Measurements from ENCODE around the gene DDX24.

The DDX24 gene

DNA sequence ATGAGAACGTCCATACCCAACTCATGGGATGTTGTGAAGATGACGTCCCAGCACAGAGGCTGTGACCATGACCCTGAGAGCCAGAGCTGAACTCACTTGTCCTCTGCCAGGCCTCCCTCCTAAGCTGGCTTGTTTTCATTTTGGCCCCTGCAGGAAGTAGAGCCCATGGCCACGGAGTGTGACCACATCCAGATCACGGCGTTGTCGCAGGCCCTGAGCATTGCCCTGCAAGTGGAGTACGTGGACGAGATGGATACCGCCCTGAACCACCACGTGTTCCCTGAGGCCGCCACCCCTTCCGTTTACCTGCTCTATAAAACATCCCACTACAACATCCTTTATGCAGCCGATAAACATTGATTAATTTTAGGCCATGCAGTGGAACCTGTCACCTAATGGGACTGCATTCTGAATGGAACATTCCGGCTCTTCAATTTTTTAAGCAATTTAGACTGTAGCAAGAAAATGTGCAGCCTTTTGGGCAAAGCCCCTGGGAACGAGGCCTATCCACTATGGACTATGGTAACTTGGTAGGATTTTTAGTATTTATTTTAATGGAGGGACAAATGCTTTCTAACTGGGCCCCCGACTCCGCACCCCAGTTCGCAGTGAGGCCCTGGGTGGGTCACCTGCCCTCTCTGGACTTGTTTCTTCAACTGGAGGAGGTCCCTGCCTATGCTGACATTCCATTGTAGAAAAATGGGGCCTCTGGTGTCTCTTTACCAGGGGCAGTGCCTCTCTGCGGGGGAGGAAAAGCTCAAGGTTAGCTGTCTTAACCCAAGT is 35.2 kb downstream of the DDX24 start:
- no peak for DNase-seq

DNA sequence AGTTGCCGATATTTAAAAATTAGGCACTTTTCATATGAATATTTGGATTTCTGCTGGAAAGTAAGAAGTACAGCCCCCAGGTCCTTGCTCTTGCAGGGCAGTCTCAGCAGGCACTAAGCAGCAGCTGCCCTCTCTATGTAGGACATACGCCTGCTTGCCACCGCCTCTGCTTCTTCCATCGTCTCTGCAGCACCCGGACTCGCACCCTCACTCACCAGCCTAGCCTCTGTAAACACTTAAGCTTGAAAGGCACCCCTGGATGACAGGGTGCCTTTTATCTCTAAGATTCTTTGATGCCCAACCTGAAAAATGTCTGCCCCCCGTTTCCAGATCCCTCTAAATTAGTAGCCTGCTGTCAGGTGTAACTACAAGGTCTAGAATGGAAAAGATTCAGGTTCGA is 35.9 kb downstream of the DDX24 start:
- no peak for DNase-seq

DNA sequence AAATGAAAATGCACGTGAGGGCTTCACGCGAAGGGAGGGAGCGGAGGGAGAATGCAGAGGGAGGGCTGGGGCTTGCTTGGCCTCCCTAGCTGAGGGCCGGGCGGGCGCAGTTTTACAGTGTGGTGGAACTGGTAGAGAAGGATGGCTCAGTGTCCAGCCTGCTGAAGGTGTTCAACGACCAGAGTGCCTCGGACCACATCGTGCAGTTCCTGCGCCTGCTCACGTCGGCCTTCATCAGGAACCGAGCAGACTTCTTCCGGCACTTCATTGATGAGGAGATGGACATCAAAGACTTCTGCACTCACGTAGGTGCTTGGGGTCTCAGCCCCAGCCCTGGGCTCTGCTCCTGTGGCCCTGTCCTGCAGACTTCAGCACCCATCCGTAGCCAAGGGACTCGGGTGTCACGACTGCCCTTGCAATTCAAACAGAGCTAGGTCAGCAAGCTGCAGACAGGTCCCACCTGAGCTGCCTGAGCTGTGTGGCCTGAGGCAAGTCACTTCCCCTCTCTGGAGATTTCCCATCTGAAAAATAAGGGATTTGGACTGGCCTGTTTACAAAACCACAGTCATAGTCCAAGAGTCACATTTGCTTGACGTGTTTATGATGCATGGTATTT is 36.4 kb downstream of the DDX24 start:
- no peak for DNase-seq

DNA sequence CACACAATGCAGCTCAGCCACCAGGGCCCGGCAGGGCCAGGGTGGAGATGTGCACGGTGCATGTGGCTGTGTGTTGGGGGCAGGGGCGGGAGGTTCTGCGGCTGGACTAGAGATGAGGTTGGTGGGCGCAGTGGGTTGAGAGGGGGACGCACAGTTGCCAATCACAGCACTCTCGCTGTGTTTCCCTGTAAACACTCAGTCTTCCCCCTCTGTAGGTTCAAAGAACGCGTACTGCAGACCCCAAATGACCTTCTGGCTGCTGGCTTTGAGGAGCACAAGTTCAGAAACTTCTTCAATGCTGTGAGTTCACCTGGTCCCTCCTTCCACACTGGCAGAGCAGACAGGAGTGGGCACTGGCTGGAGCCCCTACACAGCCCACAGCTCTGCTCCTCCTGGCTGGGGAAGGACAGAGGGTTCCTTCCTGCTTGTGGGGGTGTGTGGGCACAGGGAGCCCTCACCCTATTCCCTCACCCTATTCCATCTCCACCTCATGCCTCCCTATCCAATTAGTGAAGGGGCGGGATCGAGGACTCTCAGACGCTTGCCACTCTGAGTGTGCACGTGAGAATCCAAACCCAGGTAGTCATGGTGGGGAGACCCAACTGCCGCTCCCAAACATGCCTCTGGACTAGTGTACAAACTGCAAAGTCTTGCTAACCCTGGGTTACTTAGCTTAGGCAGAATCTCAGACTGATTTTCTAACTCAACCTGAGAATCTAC is 37.1 kb downstream of the DDX24 start:
- DNase-seq: no peak

DNA sequence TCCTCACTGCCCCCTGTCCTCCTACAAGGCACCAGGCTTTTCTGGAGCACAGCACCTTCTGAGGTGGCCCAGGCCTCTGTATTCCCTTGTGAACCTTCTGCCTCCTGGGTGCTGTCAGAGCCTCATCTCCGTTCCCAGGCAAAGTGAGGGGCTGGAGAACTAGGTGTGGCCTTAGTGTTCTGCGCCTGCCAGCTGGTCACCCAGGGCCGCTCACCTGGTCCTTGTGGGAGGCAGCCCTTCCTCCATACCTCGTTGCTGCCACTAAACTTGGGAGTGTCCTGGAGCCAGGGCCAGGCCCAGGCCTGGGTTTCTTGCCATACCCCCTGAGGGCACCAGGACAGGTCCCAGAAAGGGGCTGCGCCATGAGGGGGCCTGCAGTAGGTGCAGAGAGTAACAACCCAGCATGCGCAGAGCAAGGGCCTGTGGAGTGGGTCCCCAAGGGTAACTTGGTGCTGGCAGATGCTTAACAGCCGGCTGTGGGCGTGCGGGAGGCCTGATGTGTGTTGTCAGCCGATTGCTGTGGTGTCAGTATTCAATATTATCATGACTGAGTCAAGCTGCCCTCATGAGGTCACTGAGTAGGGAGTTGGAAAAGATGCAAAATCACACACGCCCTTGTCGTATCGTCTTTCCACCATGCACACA is 37.8 kb downstream of the DDX24 start:
- no peak for DNase-seq

DNA sequence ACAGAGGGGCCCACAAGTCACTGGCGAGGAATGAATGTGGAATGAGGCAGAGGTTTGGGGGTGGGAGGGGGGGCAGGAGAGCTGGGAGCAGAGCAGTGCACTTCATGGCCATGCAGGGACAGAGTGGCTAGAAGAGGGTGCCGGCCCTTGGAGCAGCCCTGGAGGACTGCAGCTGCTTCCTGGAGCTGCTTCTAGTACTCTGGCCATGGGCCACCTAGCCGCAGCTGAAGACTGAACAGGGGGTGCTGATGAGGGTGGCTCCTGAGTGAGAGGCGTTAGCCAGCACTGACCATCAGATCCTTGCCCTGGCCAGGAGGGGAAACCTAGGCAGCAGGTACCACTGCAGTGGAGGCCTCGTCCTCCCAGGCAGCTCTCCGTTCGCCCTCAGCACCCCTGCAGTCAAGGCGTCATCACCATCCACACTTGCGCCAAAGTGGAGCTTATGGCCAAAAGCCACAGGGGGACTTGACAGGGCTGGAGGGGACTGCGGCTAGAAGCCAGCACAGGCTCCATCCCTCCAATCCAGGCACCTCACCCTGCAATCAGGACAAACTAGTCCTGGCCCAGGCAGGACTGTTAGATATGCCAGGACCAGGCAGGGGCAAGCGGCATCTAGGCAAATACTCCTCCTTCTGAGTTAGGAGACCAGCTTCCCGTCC is 38.4 kb downstream of the DDX24 start:
- DNase-seq: no peak

DNA sequence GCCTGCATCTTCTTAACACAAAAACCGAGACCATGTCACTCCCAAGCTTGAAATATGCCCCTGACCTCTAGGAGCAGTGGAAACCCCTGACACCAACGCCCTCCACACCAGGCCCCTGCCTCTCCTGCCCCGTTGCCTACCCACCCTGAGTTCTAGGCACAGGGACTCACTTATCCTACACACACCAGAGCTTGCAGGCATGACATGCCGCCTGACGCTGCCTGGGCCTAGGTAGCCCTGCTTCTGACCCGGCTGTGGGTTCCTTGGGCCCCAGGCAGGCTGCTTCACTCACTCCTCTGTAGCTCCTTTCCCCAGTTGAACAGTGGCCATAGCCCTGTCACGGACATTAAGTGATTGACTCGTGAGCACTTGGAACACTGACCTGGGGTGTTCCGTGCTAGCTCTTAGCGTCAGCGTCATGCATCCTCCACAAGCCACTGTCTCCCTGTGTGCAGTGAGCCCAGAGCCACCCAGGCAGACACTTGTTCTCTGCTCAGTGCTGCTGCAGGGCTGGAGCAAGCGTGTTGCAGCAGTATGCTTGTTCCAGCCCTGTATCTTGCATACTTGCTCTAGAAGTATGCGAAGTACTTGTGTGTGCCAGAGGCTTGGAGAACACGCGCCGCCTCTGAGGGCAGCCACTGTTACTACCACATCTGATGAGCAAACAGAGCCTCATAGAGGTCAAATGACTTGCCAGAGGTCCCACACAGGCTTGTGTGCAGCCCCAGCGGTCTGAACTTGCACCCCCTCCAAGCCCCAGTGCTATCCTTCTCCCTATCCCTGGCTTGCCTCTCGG is 39.3 kb downstream of the DDX24 start:
- DNase-seq: no peak

DNA sequence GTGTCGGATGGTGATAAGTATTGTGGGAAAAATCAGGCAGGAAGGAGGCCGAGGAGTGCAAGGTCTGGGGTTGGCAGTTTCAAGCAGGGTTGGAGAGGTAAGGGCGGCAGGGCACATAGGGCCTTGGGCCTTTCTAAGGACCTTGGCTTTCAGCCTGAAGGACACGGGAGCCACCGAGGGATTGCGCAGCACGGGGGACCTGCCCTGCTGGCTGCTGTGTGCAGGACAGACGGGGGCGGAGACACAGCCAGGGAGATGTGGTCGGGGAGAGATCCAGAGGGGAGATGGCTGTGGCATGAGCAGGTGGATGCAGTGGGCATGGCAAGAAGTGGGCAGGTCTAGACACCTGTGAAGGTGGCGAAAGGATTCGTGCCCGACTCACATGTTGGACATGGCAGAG is 40.2 kb downstream of the DDX24 start:
- no peak for DNase-seq

DNA sequence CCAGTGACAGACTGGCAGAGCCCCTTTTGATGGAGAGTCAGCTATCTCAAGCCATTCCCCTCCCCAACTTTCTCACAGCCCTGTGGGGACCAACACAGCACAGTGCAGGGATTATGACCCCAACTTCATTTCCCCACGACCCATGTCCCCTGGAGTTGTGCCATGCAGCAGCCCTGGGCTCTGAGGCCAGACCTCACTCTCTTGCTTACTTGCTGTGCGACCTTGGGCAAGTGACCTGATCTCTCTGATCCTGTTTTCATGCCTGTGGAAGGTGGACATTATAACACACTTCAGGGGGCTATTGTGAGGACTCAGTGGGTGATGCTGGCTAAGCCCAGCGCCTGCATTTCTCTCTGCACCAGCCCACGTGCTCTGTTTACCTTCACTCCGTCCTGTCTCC is 40.8 kb downstream of the DDX24 start:
- no peak for DNase-seq

DNA sequence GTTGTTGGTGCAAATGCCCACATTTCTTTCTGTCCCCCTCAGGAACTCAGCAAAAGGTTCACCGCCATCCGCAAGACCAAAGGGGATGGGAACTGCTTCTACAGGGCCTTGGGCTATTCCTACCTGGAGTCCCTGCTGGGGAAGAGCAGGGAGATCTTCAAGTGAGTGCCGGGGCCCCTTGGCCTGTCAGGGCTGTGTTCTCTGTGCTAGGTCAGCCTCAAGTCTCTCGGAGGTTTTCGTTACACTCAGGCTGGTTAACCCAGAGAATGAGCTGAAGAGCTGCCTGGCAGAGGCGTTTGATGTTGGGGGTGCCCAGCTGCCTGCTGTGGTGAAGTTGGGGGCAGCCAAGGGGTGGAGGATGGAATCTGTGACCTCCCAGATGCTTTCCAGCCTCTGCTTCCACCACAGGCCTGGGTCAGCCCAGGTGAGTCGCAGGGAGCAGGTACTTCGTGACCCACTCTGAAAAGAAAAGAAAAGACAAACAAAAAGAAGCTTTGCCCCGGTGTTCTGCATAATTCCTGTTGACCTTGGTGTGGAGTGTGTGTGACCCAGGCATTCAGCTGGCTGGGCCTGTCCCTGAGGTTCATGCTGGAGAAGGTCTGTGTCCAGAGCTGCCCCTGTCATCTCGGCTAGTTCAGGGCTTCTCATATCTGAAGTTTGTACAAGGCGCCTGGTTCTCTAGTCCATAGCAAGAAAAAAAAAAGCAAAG is 41.9 kb downstream of the DDX24 start:
- no peak for DNase-seq

DNA sequence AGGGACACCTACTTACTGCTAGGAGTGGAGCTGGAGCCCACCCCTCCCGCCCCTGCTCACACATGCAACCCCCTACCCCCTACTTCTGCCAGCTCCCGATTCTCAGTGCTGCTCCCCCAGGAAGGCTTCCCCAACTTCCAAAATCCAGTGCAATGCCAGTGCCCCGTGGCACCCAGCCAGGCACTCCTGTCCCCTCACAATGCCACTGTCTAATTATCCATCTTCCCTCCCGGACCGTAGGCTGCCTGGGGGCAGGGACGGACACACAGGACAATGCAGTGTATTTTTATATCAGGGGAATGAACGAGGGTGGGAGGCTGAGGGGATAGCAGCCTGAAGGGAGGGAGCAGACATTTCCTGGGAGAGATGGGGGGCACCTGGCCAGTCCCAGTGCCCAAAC is 42.5 kb downstream of the DDX24 start:
- no peak for DNase-seq

DNA sequence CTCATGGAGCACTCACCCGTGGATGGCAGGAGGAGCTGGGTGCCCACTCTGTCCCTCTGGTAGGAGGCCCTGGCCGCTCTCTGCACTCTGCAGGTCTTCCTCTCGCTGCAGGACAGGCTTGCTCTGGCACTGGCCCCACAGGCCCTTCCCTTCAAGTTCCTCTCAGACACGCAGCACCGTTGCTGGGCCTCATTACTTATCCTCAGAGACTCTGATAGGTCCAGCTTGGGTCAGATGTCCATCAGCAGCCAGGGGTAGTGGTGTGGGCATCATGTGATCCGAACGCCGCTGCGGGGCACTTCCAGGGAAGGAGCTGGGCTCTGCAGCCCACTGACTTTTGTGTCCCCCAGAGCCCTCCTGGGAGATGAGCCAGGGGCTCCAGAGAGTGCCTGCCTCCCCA is 43.0 kb downstream of the DDX24 start:
- DNase-seq: no peak

DNA sequence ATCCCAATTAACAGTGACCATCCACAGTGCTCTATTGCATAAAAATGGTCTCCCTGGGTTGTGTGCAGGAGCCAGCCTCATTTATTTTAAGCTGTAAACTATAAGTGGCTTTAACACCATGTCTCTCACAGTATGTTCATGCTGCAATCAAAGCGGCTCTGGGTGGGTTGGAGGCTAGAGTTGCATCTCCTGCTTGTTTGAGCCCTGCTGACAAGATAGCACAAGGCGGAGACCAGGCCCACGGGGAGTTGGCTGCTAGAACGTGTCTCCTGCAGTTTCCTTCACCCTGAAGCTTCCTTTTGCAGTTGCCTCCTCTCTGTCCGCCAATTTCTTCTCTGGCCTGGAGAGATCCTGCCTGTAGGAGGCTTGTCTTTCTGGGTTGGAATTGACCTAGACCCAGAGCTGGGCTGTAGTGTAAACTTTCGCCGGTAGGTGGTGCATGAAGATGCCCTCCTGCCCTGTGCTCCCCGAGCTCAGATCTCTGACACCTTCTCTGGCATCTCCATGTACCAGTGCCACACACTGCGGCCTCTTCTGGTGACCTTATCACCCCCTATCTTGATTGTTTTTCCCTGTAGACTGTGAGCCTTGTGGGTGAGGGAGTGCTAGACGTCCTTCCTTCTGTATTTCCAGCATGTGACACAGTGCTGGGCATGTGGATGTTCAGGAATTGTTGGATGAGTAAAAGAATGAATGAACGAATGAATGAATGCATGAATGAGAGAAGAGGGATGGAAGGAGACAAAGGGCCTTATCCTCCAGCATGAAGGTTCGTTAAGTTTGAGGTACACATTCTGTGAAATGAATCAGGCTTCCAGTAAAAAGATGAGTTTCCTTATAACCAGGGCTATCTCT is 44.5 kb downstream of the DDX24 start:
- DNase-seq: peak; percentile 29

DNA sequence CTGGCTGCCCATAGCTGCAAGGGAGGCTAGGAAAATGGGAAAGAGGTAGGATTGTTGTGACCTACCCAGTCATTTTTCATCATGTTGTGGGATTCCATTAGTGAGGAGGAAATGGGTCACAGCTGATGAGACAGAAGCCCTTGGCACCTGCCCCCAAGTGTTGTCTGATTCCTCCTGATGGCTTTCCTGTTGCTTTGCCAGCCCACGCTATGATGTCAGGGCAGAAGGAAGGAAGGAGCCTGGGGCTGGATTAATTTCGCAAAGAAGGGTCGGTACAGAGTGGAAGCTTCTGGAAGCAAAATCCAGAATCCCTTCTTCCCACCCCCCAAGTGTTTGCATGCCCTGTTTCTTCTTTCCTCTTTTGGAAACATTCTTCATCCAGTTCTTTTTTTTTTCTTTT is 46.1 kb downstream of the DDX24 start:
- DNase-seq: no peak

DNA sequence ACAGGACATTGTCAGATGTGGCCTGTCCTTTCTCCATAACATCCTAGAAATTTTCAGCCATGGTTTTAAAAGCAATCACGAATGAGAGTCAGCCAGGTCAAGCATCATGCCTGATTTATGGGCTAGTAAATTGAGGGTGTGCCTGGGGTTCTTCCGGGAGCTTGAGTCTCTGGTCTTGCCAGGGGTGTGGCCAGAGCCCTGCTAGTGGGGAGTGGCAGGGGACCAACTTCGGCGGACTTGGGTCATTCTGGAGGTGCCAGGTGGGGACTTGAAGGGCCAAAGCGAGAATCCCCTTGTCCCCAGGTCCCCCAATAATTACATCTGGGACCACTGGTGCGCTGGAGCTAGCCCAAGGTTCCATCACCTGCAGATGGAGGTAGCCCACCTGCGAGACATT is 49.1 kb downstream of the DDX24 start:
- DNase-seq: no peak

DNA sequence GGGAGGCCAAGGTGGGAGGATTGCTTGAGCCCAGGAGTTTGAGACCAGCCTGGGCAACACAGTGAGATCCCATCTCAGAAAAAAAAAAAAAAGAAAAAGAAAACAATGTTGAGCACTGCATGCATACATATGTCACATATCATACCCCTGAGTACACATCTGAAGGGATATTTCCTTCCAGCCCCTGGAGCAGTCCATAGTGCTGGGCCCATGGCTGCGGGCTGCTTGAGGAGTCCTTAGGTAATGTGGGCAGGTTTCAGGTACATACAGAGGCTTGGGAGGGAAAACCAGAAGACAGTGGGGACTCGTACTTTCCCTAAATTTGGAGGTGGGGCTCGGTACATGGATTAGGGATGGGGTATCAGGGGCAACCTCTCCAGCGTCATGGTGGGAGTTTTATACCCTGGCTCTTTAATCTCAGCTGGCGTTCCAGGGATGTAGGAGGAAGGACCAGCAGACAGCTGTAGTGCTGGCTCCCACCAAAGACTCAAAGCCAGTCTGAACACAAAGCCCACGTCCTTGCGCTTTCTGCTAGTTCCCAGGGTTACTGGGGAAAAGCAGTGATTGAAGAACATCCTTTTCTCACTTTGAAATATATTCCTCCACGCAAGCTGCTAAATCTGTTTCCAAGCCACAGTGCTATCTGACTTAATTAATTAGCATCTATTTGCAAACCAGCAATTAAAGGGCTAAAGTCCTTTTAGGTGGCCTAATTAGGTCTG is 49.7 kb downstream of the DDX24 start:
- DNase-seq: no peak

DNA sequence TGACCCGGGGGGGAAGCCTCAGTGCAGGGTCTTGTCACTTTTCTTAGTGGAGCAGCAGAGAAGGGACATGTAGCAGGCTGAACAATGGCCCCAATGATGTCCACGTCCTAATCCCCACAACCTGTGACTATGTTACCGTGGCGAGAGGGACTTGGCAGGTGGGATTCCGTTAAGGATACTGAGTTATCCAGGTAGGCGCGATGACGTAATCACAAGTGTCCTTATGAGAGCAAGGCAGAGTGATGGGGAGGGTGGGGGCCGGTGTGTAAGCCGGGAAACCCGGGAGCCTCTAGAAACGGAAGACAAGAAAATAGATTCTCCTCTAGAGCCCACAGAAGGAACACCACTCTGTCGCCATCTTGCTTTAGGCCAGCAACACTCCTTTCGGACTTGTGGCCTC is 50.4 kb downstream of the DDX24 start:
- no peak for DNase-seq

DNA sequence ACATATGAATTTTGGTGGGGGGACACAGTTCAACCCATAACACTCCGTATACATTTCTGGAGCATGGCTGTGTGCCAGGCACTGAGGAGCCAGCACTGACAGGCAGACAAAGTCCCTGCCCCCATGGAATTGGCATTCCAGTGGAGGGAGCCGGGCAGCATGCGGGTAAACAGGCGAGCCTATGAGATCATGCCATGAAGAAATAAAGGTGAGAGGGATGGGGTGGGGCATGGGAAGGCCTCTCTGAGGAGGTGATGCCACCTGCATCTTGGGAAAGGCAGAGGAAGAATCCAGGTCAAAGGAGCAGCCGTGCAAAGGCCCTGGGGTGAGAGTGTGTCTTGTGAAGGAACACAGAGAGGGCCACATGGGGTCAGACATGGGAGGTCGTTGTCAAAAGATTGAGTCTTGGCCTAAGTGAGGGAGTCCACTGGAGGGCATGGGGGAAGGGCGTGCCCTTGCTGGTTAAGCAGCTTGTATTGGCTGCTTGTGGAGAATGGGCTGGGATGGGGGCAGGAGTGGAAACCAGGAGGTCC is 51.3 kb downstream of the DDX24 start:
- DNase-seq: no peak

DNA sequence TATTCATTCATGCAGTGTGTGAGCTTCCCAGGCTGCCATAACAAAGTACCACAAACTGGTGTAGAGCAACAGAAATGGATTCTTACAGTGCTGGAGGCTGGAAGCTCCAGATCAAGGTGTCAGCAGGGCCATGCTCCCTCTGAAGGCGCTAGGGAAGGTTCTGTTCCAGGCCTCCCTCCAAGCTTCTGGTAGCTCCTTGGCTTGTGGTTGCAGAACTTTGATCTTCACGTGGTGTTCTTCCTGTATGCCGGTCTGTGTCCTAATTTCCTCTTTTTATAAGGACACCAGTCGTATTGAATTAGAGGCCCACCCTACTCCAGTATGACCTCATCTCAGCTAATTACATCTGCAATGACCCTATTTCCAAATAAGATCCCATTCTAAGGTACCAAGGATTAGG is 51.7 kb downstream of the DDX24 start:
- no peak for DNase-seq

DNA sequence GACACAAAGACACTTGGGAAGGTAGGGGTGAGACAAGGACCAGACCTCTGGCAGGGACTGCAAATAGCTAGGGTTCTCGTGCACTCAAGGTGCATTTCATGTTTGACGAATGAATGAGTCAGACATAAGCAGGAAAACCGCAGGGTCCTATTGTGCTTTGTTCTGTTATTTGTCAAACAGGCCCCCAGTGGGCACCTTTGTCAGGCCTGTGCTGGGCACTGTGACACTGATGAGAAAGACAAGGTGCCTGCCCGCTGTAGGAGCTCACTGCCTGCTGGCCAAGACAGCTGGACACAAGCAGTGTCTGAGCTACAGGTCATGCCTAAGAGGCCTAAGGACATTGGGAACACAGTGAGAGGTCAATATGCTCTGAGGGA is 52.6 kb downstream of the DDX24 start:
- no peak for DNase-seq
